Calu3 (cell line): ENCODE data around the gene OTOP3. TPM values are rescaled to one million over a fixed set of nuclear protein-coding genes. Genes with fewer than 3 reads are reported as not detected.

Source experiments
- BruUV-seq: library from RNA; stranded (reverse); fragments of 400-500 nt; replicated peaks from 2 replicates; lab custom pipeline; 2021; lab: Mats Ljungman, UMichigan
- CTCF ChIA-PET: fragments of 300-600 bp; sonication (Branson Sonifier 250); formaldehyde crosslinking; loops from one replicate; lab custom pipeline; 2022; ENCODE audit warnings: antibody characterized with exemption; lab: Charles Lee
- DNase-seq: peaks from one replicate; pipeline ENCODE4 v3.0.0; 2022
- H3K27ac Mint-ChIP-seq: one replicate; pipeline ENCODE4 v1.8.0; 2022; ENCODE audit warnings: mixed read lengths; ENCODE audit not compliant: unreplicated experiment
- H3K27me3 Mint-ChIP-seq: one replicate; pipeline ENCODE4 v1.8.0; 2022; ENCODE audit warnings: mixed read lengths; ENCODE audit not compliant: unreplicated experiment
- H3K36me3 Mint-ChIP-seq: one replicate; pipeline ENCODE4 v1.8.0; 2022; ENCODE audit warnings: mild to moderate bottlenecking, moderate library complexity, mixed read lengths; ENCODE audit not compliant: insufficient read depth, unreplicated experiment
- H3K4me1 Mint-ChIP-seq: one replicate; pipeline ENCODE4 v1.8.0; 2022; ENCODE audit warnings: mild to moderate bottlenecking, low read depth, mixed read lengths; ENCODE audit not compliant: unreplicated experiment
- H3K4me3 Mint-ChIP-seq: one replicate; pipeline ENCODE4 v1.8.0; 2022; ENCODE audit warnings: mild to moderate bottlenecking, low read depth, moderate library complexity, mixed read lengths; ENCODE audit not compliant: unreplicated experiment
- H3K9me3 Mint-ChIP-seq: one replicate; pipeline ENCODE4 v1.8.0; 2022; ENCODE audit warnings: low read depth, mixed read lengths; ENCODE audit not compliant: unreplicated experiment
- CTCF ChIP-seq: fragments of 200-600 bp; IDR thresholded peaks from one replicate; pipeline ENCODE4 v1.8.0; 2022; ENCODE audit warnings: antibody characterized with exemption; ENCODE audit not compliant: unreplicated experiment
- intact Hi-C: fragments of 100-400 bp; cut with micrococcal nuclease; formaldehyde crosslinking; loops from one replicate; pipeline ENCODE4 v1.10.0; 2022; ENCODE audit not compliant: unreplicated experiment
- total RNA-seq: library from RNA; stranded (reverse); gene quantifications from 2 replicates; pipeline ENCODE4 v1.2.3, GENCODE V29; 2022

The OTOP3 gene
- total RNA-seq, 1 experiment from 2014 or later: not detected

- no peak overlapping the region for H3K27ac Mint-ChIP-seq
- no peak for TF ChIP-seq CTCF
- no peak overlapping the region for H3K4me3 Mint-ChIP-seq
- H3K9me3 Mint-ChIP-seq: no peaks in the 10 kb centered on the region
- H3K27me3 Mint-ChIP-seq: peaks cover 40% of the 10 kb centered on the region
- BruUV-seq: no TSS peak
- CTCF ChIA-PET: no interaction called here
- no peak for DNase-seq
- no peaks in the 10 kb centered on the region for H3K36me3 Mint-ChIP-seq
- H3K4me1 Mint-ChIP-seq: no peaks in the 10 kb centered on the region
- intact Hi-C loops: no loop called here
These were observed 18.3 kb upstream of the OTOP3 start for GRCh38 chr17:74917430-74917829.

GRCh38 chr17:74918906-74919305 is 16.8 kb upstream of the OTOP3 start:
- intact Hi-C loops: no loop called here
- H3K27me3 Mint-ChIP-seq: peaks cover 55% of the 10 kb centered on the region
- no peaks in the 10 kb centered on the region for H3K9me3 Mint-ChIP-seq
- H3K4me1 Mint-ChIP-seq: no peaks in the 10 kb centered on the region
- no TSS peak for BruUV-seq
- H3K36me3 Mint-ChIP-seq: no peaks in the 10 kb centered on the region
- DNase-seq: no peak
- no peak overlapping the region for H3K27ac Mint-ChIP-seq
- CTCF ChIA-PET: interaction anchor here (0.6 to 0.7 kb wide), 2 partner anchors 44 to 72 kb away, joined by 3 read pairs; no protein-coding TSS in a partner anchor
- TF ChIP-seq CTCF: no peak
- no peak overlapping the region for H3K4me3 Mint-ChIP-seq

GRCh38 chr17:74919440-74920305 is 16.0 kb upstream of the OTOP3 start:
- peak; percentile 30 for TF ChIP-seq CTCF
- peak; percentile 58 for DNase-seq
- no peaks in the 10 kb centered on the region for H3K9me3 Mint-ChIP-seq
- CTCF ChIA-PET: interaction anchor here (0.6 kb wide), 2 partner anchors 55 to 71 kb away, joined by 3 read pairs; no protein-coding TSS in a partner anchor
- BruUV-seq: no TSS peak
- H3K27ac Mint-ChIP-seq: no peak overlapping the region
- H3K4me1 Mint-ChIP-seq: no peaks in the 10 kb centered on the region
- no peak overlapping the region for H3K4me3 Mint-ChIP-seq
- peaks cover 63% of the 10 kb centered on the region for H3K27me3 Mint-ChIP-seq
- peaks cover 3% of the 10 kb centered on the region for H3K36me3 Mint-ChIP-seq
- intact Hi-C loops: no loop called here

GRCh38 chr17:74920306-74920620 is 15.4 kb upstream of the OTOP3 start:
- Mint-ChIP-seq H3K36me3 (peaks cover 3% of the 10 kb centered on the region), H3K4me1 (no peaks in the 10 kb centered on the region), H3K27me3 (peaks cover 69% of the 10 kb centered on the region), H3K4me3 (no peak overlapping the region), H3K9me3 (no peaks in the 10 kb centered on the region), H3K27ac (no peak overlapping the region)
- BruUV-seq: no TSS peak
- CTCF ChIA-PET: no interaction called here
- no peak for DNase-seq
- TF ChIP-seq CTCF: no peak
- intact Hi-C loops: no loop called here
